NCI-H1694 (cell line): ENCODE measurements around the gene FYN.

Experiments used
- DNase-seq: peaks from one replicate; lab custom pipeline; 2025; lab: John Stamatoyannopoulos, UW

FYN gene

GRCh38 chr6:111806561-111807497 is 66.4 kb downstream of the FYN start:
- no peak for DNase-seq

DNA sequence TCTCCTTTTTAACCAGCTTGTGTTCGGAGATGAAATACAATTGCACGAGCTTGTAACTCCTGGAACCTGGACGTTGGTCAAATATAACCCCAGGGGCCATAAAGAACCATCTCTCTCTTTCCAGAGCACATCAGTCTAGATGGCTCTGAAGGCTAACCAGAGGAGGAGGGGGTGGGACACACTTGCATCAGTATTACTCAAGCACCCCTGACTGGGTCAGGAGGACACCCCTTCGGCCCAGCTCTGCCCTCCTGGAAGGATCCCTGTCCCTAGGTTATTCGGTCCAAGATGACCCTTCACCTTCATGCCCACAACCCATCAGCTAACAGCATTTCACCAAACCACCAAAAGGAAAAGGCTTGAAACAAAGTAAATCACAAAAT is 67.1 kb downstream of the FYN start:
- no peak for DNase-seq

GRCh38 chr6:111805511-111806164 is 67.6 kb downstream of the FYN start:
- no peak for DNase-seq

DNA sequence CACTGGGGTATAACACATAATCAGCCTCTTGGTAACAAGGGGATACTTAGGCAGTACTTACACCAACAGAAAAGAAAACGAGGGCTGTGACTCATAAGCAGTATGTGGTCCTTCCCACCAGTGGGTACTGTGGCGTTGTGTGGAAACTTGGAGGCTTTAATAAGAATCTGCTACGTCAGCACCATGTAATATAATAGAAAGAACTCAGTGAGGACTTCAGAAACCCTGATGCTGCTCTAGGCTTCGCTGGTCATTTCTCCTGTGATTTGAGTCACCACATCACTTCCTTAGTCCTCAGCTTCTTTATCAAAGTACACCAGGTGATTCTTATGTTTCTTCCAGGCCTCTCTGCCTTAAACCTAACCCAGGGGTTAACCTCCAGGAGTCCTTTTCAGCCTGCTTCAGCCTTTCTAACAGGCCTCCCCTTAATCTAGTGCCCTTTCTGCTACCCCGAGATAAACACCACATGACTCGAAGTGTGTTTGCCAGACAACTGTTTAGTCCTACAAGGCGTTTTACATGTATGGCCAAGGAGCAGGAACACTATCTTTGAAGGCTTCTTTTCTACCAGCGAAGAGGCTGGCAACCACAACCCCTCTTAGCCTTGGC is 68.5 kb downstream of the FYN start:
- no peak for DNase-seq

- DNase-seq: no peak
Measured at GRCh38 chr6:111803804-111804203, 69.4 kb downstream of the FYN start.

GRCh38 chr6:111803371-111803770 is 69.9 kb downstream of the FYN start:
- DNase-seq: no peak

DNA sequence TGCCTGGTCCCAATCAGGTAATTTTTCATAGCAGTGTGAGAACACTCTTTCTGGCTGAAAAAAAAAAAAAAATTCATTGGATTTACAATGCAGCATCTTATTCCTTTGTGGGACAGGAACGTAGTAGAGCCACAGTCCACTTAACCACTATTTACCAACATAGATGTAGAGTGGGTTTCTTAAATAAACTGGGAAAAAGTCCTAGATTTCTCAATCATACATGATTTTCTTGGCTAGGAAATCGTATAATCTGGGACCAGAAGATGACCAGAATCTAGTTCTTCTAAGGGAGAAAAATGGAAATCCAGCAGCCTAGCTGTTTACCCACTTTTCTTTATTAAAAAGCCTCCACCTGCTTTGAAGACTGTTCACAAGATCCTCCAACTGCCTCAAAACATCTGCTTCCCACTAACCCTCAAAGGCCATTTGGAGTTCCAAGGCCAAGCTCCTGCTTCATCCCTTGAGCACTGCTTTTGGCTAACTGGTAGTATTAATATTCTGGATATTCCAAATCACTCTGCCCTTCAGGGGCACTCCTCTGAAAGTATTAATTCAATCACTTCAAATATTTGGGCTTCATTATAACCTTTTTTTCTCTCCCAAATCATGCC is 70.4 kb downstream of the FYN start:
- DNase-seq: no peak

DNA sequence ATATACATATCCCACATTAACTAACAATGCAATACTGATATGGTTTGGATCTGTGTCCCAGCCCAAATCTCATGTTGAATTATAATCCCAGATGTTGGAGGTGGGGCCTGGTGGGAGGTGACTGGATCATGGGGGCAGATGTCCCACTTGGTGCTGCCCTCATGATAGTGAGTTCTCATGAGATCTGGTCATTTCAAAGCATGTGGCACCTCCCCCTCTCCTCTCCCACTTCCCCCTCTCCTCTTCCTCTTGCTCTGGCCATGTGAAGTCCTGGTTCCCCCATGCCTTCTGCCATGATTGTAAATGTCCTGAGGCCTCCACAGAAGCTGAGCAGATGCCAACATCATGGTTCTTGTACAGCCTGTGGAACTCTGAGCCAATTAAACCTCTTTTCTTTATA is 71.2 kb downstream of the FYN start:
- no peak for DNase-seq

DNA sequence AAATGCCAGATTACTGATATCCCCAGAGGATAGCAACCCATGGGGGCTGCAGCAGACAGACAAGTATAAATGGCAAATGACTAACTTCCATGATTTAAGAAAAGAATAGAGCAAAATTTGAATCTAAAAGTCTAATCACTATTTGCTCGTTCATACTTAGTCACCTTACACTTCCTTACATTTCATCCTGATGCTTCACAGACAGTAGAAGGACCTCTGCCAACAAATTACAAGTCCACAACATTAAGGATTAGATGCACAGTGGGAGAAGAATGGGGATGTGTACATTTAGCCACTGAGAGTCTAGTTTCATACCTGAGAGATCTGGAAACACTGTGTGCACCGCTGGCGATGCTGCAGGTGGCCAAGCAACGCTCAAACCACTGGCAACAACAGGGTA is 72.4 kb downstream of the FYN start:
- DNase-seq: no peak

DNA sequence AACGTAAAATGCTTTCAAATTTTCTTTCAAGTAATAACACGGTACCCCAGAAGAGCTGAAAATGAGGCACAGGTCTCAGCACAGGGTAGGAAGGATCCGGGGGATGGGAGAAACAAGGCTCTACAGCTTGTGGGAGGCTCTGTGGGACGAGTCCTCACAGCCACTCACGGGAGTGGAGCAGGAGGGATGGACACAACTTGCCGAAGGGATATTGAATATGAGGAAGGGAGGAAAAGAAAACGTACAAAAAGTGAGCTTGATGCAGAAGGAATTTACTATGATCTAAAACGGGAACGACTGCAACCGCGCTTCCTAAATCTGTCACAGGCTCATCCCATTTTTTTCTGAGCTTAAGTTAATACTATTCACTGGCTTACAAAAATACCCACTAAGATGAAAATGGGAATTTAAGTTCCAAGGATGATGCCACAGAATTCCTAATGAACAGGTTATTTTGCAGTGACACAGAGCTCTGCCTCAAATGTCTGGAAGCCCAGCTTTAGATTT is 72.9 kb downstream of the FYN start:
- DNase-seq: no peak

- DNase-seq: no peak
Measured at GRCh38 chr6:111799576-111800258, 73.5 kb downstream of the FYN start.

GRCh38 chr6:111798281-111798725 is 74.9 kb downstream of the FYN start:
- no peak for DNase-seq

GRCh38 chr6:111796310-111796918 is 76.8 kb downstream of the FYN start:
- no peak for DNase-seq

GRCh38 chr6:111795558-111795957 is 77.7 kb downstream of the FYN start:
- DNase-seq: no peak

- DNase-seq: no peak
Measured at GRCh38 chr6:111794727-111795452, 78.4 kb downstream of the FYN start.

GRCh38 chr6:111794300-111794699 is 79.0 kb downstream of the FYN start:
- DNase-seq: no peak

GRCh38 chr6:111793711-111794111 is 79.5 kb downstream of the FYN start:
- no peak for DNase-seq

- no peak for DNase-seq
Measured at GRCh38 chr6:111792914-111793700, 80.1 kb downstream of the FYN start.

DNA sequence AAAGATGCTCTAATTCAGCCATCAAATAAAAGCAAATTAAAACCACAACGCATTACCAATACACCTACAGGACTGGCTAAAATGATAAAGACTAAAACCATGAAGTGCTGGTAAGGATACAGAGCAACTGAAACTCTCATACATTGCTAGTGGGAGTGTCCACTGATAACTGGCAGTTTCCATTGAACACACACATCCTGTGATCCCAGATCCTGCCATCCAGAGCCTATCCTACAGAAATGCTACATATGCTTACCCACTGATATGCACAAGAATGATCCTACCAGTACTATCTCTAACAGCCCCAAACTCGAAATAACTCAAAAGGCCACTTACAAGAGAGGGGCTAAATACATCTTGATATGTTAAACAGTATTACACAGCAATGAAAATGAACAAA is 81.0 kb downstream of the FYN start:
- DNase-seq: no peak

DNA sequence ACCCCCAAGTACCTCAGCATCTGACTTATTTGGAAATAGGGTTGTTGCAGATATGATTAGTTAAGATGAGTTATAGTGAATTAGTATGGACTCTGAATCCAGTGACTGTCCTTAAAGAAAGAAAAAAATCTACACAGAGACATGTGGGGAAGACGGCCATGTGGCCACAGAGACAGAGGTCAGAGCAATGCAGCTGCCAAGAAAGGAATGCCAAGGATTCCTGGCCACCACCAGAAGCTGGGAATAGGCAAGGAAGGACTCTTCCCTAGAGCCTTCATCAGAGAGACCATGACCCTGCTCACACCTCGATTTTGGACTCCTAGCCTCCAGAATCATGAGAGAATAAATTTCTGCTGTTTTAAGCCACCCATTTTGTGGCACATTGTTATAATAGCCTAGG is 81.8 kb downstream of the FYN start:
- no peak for DNase-seq
